GM19438 (cell line): ENCODE results near the gene FAM3C.
"Not testable (repeated sequence)": the region's sequence is repeated elsewhere in the genome, so short reads cannot be mapped to it uniquely, and the experiment has no call there.

Experiments
- ATAC-seq: cut with Tn5 transposase; IDR thresholded peaks from one replicate; pipeline ENCODE4 v1.9.1; 2021; ENCODE audit warnings: low read depth; ENCODE audit not compliant: unreplicated experiment

FAM3C gene

DNA sequence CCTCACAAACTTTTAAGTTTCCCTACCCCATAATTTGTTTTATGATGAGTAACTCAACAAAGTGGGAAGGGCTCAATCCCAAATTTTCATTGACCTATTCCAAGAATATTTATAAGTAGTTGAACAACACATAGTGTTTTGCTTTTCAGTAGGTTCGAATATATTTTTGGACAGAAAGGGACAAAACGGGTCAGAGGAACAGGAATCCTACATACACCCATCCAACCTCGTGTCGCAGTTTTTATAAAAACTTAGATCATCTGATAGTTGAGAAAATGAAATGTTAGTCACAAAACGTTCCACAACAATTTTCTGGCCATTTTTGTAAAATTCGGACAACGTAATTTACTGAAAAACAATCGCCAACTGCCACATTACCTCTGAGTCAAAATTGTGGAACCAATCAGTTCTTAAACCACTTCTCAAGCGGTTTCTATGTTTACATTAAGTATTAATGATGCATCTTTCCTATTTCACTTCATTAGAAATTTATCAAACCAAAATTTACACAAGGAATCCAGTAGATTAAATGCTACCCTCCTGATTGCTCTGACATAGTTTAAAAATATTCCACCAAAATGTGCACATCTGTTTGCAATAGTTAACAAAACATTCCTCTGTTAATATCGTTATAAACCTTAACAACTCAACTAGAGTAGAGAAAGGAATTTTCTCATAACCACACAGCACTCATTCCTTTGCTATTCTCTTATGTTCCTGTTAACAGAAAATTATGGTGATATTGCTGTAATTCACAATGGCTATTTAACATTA, 61.0 kb downstream of the FAM3C start:
- ATAC-seq: no peak

GRCh38 chr7:121334376-121334775, 61.7 kb downstream of the FAM3C start:
- no peak for ATAC-seq

DNA sequence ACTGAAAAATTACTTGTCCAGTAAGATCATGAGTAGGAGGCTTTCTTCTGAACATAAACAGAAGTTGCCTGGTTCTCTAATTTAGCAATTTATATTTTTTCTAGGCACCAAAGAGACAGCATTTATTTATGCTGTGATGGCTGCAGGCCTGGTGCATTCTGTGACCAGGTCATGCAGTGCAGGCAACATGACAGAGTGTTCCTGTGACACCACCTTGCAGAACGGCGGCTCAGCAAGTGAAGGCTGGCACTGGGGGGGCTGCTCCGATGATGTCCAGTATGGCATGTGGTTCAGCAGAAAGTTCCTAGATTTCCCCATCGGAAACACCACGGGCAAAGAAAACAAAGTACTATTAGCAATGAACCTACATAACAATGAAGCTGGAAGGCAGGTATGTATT, 64.5 kb downstream of the FAM3C start:
- ATAC-seq: no peak

DNA sequence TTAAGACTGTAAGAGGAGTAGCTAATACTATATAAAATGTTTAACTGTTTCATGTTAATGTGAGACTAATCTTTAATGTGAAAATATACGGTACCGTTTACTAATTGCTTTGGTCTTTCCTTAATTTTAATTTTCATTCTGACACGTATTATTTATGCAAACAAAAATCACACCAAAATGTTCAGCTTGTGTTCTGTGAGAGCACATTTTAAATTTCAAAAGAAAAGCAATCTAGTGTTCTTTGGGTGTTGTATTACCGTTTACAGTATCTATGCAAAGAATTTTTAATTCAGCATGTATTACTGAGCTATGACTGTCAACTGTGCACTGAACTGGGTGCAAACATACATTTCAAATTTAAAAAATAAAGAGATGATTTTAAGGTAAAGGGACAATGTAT, 65.1 kb downstream of the FAM3C start:
- ATAC-seq: no peak

GRCh38 chr7:121330053-121330833, 65.9 kb downstream of the FAM3C start:
- ATAC-seq: peak; percentile 33

DNA sequence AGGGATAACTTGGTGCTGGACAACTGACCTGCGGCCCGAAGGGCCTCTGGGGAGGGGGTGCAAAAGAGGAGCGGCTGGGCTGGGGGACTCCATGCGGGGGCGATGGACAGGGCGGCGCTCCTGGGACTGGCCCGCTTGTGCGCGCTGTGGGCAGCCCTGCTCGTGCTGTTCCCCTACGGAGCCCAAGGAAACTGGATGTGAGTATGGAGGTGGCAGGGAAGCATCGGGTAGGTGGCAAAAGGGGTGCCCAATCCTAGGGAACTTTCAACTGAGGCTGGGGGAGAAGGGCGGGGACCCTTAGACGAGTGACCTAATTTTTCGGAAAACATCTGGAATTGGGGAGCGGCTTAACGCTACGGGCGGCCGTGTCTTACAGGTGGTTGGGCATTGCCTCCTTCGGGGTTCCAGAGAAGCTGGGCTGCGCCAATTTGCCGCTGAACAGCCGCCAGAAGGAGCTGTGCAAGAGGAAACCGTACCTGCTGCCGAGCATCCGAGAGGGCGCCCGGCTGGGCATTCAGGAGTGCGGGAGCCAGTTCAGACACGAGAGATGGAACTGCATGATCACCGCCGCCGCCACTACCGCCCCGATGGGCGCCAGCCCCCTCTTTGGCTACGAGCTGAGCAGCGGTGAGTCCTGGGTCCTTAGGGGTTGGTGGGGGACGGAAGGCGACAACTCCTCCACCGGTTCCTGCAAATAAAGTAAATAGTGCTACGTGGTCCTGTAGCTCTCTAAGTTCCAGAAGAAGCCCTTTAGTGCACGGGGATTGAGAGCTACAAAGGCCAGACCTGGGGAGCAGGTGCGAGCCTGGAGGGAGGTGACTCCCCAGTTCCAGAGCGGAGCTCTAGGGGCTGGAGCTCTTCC, 66.7 kb downstream of the FAM3C start:
- peak; percentile 55 for ATAC-seq

GRCh38 chr7:121328508-121329190, 67.5 kb downstream of the FAM3C start, which contains the start of gene WNT16:
WNT16 (plus strand) TSS chr7:121329000; CDS start chr7:121329293, 293 bp downstream.
- no peak for ATAC-seq

DNA sequence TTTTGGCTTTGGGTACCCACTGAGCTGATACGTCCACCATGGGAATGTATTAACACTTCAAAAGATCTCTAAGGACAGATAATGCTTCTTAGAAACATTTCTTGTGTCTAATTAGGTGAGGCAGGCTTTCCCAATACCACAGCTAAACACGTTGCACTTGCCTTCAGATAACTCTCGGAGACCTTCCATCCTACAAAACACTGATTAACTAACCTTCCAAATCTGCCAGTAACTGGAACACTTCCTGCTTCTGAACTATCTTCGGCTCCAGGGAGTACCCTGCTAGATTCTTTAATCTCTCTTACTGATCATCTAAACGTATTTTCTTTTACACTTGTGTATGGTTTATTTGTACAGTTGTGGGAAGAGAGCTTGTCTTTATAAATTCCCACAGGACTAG, 68.4 kb downstream of the FAM3C start:
- no peak for ATAC-seq

GRCh38 chr7:121323515-121324302, 72.4 kb downstream of the FAM3C start:
- ATAC-seq: no peak

DNA sequence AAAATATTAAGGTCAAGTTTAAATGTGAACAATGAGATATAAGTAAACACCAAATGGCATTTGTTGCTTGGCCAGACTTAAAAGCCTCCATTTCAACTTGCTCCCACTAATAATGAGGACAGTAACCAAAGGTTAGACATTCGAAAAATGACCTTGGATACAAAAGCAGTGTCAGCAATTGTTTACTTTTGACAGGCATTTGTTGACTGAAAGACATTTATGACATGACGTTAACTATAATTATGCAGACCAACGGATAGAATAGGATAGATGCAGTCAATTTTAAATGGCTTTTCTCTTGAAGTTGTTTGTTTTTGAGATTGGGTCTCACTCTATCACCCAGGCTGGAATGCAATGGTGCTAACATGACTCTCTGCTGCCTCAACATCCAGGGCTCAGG, 73.6 kb downstream of the FAM3C start:
- no peak for ATAC-seq

GRCh38 chr7:121315170-121315569, 80.9 kb downstream of the FAM3C start:
- not testable (repeated sequence) for ATAC-seq

DNA sequence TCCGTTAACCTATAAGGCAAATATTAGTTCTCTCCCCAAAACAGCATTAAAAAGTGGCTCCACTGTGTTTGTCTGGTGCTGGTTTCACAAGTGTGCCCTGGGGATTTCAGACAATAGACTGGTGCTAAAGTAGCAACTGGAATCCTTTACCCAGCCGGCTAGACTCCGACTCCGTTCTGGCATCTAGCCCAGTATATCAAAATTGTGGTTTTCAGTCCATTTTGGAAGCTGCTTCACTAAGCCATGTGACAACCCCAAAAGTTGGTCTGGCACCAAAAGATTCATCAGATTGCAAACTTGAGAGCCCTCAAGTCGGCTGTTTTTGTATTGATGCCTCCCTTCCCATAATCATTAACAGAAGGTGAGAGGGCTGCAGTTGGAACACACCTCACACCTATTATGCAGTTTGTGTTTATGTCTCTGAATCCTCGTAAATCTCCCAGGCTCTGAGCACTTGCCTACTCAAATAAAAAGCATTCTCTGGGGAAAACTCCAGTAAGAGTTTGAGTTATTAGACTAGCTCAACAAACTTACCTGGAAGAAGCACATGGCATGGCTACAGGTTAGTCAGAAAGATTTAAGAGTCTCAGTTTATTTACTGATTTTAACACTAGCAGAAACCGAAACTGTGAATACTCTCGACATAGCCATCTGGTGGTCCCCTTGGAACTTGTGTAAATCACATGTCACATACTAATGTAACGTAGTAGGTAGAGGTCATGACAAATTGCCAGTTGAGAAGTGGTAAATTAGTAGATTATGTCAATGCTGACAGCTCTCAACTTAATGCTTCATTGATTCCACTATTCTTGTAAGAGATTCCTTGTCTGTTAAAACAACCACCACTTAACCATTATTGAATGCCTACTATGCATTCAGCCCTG, 82.1 kb downstream of the FAM3C start:
- ATAC-seq: peak; percentile 87

DNA sequence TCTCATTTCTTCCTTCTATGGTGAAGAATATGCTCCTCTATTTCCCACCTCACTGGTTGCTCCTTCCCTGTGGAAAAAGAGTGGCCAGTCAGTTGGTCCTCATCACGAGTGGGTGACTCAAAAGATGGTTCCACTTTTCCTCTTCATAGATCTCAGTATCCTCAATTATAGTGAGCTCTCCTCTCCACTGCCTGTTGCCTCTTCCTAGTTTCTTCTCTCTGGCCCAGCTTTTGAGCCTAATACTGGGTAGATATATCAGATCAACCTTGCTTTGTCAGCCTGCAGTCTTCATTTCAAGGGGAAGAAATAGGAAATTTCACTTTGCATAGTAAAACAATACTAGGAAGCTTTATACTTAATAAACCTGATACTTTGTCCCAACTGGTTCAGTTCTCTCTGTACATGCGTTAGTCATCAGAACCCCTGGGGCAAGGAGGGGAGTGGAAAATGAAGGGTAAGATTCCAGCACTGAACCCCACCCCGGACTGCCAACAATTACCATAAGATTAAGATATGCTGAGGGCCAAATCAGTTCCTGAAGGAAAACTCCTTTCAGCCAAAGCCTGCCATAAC, 82.8 kb downstream of the FAM3C start:
- no peak for ATAC-seq

GRCh38 chr7:121307021-121307574, 89.0 kb downstream of the FAM3C start:
- ATAC-seq: no peak

DNA sequence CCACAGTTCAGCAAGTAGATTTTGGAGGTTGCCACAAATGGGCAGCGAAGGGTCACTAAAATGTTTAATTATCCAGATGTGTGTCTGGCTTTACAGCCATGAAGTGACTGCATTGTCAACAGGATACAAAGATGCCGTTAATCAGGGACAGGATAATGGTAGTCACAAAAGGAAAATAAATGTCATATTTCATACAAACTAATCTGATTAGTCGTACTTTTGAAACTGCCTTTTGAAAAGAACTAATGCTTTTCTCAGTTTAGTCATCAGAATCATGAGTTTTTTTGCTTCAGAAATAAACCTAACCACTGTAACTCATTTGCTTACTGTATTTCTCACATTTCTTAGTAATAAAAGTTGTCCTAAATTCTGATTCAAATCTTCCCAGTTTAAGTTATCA, 89.5 kb downstream of the FAM3C start:
- no peak for ATAC-seq

GRCh38 chr7:121305109-121305508, 91.0 kb downstream of the FAM3C start:
- ATAC-seq: no peak

- ATAC-seq: no peak
Observed at GRCh38 chr7:121304102-121304658, 91.9 kb downstream of the FAM3C start.
